ENCODE data around the gene ZNRF3.

Gene ZNRF3

GRCh38 chr22:28989484-28989883, 106.1 kb downstream of the ZNRF3 start:
- TF ChIP-seq EZH2phosphoT487 (IDR thresholded peaks at IDR 0.05; ENCODE audit: low read depth) (no peak), CTCF (IDR thresholded peaks at IDR 0.05; ENCODE audit: low read depth, low read length) (no peak)
- H3K36me3 ChIP-seq (replicated peaks; ENCODE audit: low read depth, low read length) = peaks cover 33% of the 10 kb centered on the region
- H4K20me1 ChIP-seq (ENCODE audit: insufficient read depth, low read length) = no peaks in the 10 kb centered on the region
- no peak overlapping the region for H2AFZ ChIP-seq (ENCODE audit: low read depth, low read length)
- H3K27ac ChIP-seq (ENCODE audit: low read length) = no peak overlapping the region
- H3K4me2 ChIP-seq (ENCODE audit: low read length) = no peak overlapping the region
- H3K4me1 ChIP-seq (ENCODE audit: low read length) = no peaks in the 10 kb centered on the region
- no peaks in the 10 kb centered on the region for H3K9me3 ChIP-seq (ENCODE audit: insufficient read depth, low read length)
- H3K4me3 ChIP-seq (ENCODE audit: low read length) = no peak overlapping the region
- H3K27me3 ChIP-seq (ENCODE audit: low read depth, low read length) = no peaks in the 10 kb centered on the region
- H3K79me2 ChIP-seq (ENCODE audit: low read length) = no peaks in the 10 kb centered on the region; the same call in 1 of the 2 replicates
- H3K9ac ChIP-seq (ENCODE audit: low read length) = no peak overlapping the region

GRCh38 chr22:28989912-28990311, 106.5 kb downstream of the ZNRF3 start:
- Histone ChIP-seq H3K4me1 (ENCODE audit: low read length) (no peaks in the 10 kb centered on the region), H3K36me3 (replicated peaks; ENCODE audit: low read depth, low read length) (peaks cover 33% of the 10 kb centered on the region), H3K79me2 (ENCODE audit: low read length) (no peaks in the 10 kb centered on the region; the same call in 1 of the 2 replicates), H4K20me1 (ENCODE audit: insufficient read depth, low read length) (no peaks in the 10 kb centered on the region), H3K9ac (ENCODE audit: low read length) (no peak overlapping the region), H3K4me3 (ENCODE audit: low read length) (no peak overlapping the region), H3K27me3 (ENCODE audit: low read depth, low read length) (no peaks in the 10 kb centered on the region), H3K4me2 (ENCODE audit: low read length) (no peak overlapping the region), H3K27ac (ENCODE audit: low read length) (no peak overlapping the region), H3K9me3 (ENCODE audit: insufficient read depth, low read length) (no peaks in the 10 kb centered on the region), H2AFZ (ENCODE audit: low read depth, low read length) (no peak overlapping the region)
- TF ChIP-seq EZH2phosphoT487 (IDR thresholded peaks at IDR 0.05; ENCODE audit: low read depth) (no peak), CTCF (IDR thresholded peaks at IDR 0.05; ENCODE audit: low read depth, low read length) (no peak)

GRCh38 chr22:28992565-28993356, 109.4 kb downstream of the ZNRF3 start:
- no peak for TF ChIP-seq CTCF (IDR thresholded peaks at IDR 0.05; ENCODE audit: low read depth, low read length)
- no peak for TF ChIP-seq EZH2phosphoT487 (IDR thresholded peaks at IDR 0.05; ENCODE audit: low read depth)
- H3K79me2 ChIP-seq (ENCODE audit: low read length) = no peaks in the 10 kb centered on the region

GRCh38 chr22:28994522-28994921, 111.2 kb downstream of the ZNRF3 start:
- Histone ChIP-seq H3K36me3 (replicated peaks; ENCODE audit: low read depth, low read length) (peaks cover 17% of the 10 kb centered on the region), H3K4me2 (ENCODE audit: low read length) (no peak overlapping the region), H3K79me2 (ENCODE audit: low read length) (no peaks in the 10 kb centered on the region)

More at GRCh38 chr22:28992565-28993356, 109.4 kb downstream of the ZNRF3 start:
- Histone ChIP-seq H3K27me3 (ENCODE audit: low read depth, low read length) (no peaks in the 10 kb centered on the region), H3K4me1 (ENCODE audit: low read length) (no peaks in the 10 kb centered on the region), H3K4me2 (ENCODE audit: low read length) (no peak overlapping the region), H3K9me3 (ENCODE audit: insufficient read depth, low read length) (no peaks in the 10 kb centered on the region), H4K20me1 (ENCODE audit: insufficient read depth, low read length) (no peaks in the 10 kb centered on the region), H3K36me3 (replicated peaks; ENCODE audit: low read depth, low read length) (peaks cover 23% of the 10 kb centered on the region), H3K27ac (ENCODE audit: low read length) (no peak overlapping the region), H2AFZ (ENCODE audit: low read depth, low read length) (no peak overlapping the region), H3K9ac (ENCODE audit: low read length) (no peak overlapping the region), H3K4me3 (ENCODE audit: low read length) (no peak overlapping the region)

More at GRCh38 chr22:28994522-28994921, 111.2 kb downstream of the ZNRF3 start:
- no peak overlapping the region for H3K27ac ChIP-seq (ENCODE audit: low read length)
- H3K9ac ChIP-seq (ENCODE audit: low read length) = no peak overlapping the region
- H3K9me3 ChIP-seq (ENCODE audit: insufficient read depth, low read length) = no peaks in the 10 kb centered on the region
- H3K4me1 ChIP-seq (ENCODE audit: low read length) = no peaks in the 10 kb centered on the region
- H3K4me3 ChIP-seq (ENCODE audit: low read length) = no peak overlapping the region
- no peak overlapping the region for H2AFZ ChIP-seq (ENCODE audit: low read depth, low read length)
- H3K27me3 ChIP-seq (ENCODE audit: low read depth, low read length) = no peaks in the 10 kb centered on the region
- TF ChIP-seq CTCF (IDR thresholded peaks at IDR 0.05; ENCODE audit: low read depth, low read length) (no peak), EZH2phosphoT487 (IDR thresholded peaks at IDR 0.05; ENCODE audit: low read depth) (no peak)
- H4K20me1 ChIP-seq (ENCODE audit: insufficient read depth, low read length) = no peaks in the 10 kb centered on the region
